ENCODE data around the gene PTGES3.
A peak's percentile ranks its signal among the peaks of the same experiment; 100 is the strongest.
"Not testable (repeated sequence)": the region's sequence is repeated elsewhere in the genome, so short reads cannot be mapped to it uniquely, and the experiment has no call there.

PTGES3 gene, protein sequence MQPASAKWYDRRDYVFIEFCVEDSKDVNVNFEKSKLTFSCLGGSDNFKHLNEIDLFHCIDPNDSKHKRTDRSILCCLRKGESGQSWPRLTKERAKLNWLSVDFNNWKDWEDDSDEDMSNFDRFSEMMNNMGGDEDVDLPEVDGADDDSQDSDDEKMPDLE

DNA sequence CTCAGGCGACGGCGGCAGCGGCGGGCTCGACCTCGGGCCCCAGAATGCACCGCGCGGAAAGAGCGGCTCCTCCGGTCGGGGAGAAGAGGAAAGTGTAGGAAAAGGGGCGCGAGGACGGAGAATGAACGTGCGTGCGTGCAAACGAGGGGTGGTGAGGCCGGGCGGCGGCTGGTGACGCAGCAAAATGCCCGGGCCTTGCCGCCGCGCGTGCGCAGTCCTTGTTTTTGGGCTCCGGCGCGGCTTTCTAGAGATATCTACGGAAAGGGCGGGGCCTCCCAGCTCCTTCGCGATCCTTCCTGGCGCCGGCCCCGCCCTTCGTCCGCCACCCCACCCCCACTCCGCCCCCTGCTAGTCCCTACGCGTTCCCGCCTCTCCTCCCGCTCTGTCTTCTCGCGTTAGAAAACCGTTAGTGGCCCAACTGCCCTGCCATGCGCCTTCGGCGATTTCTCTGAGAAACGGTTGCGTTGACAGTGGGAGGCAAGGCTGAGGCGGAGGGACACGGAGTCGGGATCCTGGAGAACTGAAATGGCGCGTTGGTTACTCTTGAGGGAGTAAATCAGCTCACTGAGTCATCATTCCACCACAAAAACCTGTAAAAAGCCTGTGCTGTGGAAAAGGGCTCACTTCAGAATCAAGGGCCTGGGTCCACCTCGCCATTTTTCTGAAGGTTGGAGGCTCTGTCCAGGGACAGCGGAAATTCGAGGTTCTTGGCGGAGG lies at the start of gene PTGES3:
PTGES3 (minus strand) TSS at position 156 of the 717 bp plus-strand sequence. CDS start 285 bp downstream, outside the sequence.
- peak; percentile 97 for DNase-seq (ENCODE audit: low read depth)
- H3K4me3 ChIP-seq (ENCODE audit: low read length), result peak within 1 kb of the TSS; percentile 97
- no peak for TF ChIP-seq CTCF (conservative IDR thresholded peaks at IDR 0.05; ENCODE audit: low read length)

DNA sequence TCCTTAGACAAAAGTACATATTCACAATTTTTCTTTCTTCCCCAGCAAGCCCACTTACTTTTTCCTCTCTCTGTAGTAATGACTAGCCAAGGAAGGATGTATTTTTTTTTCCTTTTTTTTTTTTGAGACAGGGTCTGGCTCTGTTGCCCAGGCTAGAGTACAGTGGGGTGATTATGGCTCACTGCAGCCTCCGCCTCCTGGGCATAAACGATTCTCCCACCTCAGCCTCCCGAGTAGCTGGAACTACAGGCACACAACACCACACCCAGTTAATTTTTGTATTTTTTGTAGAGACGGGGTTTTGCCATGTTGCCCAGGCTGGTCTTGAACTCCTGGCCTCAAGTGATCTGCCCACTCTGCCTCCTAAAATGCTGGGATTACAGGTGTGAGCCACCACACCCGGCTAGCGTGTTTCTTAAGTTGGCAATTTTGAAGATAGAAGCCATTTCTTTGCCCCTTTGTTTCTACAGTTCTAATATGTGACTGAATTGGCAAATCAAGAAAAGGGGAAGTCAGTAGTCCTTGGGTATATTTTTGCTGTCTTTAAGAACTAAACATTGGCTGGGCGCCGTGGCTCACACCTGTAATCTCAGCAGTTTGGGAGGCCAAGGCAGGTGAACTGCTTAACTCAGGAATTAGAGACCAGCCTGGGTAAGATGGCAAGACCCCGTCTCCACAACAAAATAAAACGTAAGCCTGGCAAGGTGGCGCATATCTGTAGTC lies 40.2 kb upstream of the PTGES3 start:
- H3K4me3 ChIP-seq (ENCODE audit: low read length), result no peak overlapping the region
- DNase-seq (ENCODE audit: low read depth), result no peak
- no peak for TF ChIP-seq CTCF (conservative IDR thresholded peaks at IDR 0.05; ENCODE audit: low read length)

DNA sequence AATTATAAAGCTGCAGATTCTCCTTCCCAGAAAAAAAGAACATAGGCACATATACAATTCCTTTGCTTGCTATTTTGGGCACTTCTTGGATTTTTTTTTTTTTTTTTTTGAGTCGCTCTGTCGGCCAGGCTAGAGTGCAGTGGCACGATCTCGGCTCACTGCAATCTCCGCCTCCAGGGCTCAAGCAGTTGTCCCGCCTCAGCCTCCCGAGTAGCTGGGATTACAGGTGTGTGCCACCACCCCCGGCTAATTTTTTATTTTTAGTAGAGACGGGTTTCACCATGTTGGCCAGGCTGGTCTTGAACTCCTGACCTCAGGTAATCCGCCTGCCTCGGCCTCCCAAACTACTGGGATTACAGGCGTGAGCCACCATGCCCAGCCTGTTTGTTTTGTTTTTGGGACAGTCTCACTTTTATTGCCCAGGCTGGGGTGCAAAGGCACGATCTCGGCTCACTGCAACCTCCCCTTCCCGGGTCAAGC lies 38.2 kb upstream of the PTGES3 start:
- H3K4me3 ChIP-seq (ENCODE audit: low read length), result peak overlapping the region; percentile 100
- not testable (repeated sequence) for DNase-seq (ENCODE audit: low read depth)

- H3K4me3 ChIP-seq (ENCODE audit: low read length), result peak overlapping the region; percentile 100
- TF ChIP-seq CTCF (conservative IDR thresholded peaks at IDR 0.05; ENCODE audit: low read length), result no peak
- peak; percentile 31 for DNase-seq (ENCODE audit: low read depth)
Observed at GRCh38 chr12:56725723-56726102, 37.6 kb upstream of the PTGES3 start.

DNA sequence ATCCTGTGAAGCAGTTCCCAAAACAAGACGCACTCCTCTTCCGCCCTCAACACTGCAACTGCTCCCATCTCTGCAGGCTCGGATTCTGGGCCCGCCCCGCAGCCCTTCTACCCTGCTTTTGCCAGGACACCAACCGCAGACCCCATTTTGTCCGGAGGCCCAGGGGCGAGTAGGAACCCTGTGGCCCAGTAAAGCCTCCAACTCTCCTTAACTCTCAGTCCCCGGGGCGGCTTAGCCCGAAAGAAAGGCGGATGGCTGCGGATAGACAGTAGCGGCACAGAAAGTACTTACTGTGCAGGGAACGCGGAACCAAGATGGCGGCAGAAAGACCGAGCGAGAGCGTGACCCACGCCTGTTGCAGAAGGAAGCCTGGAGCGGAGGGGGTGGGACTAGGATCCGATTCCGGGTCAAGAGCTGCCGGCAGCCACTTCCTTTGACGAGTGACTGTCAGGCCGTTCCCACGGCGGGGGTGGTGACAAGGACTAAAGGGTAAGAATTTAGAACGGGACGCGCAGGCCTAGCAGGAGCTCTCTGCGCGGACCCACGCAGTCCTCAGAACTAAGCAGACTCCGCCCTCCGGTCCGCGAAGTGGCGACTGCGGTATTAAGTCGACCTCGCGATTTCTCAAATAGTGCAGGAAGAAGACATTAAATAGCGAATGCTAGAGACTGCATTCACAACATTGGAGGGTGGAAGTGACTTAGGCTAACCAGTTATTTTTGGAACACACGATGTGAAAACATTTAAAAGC lies 37.1 kb upstream of the PTGES3 start, which contains the start of gene NACA:
NACA (minus strand) TSS at position 328 of the 751 bp plus-strand sequence. CDS start 778 bp downstream, outside the sequence.
- no peak for TF ChIP-seq CTCF (conservative IDR thresholded peaks at IDR 0.05; ENCODE audit: low read length)
- peak; percentile 99 for DNase-seq (ENCODE audit: low read depth)
- H3K4me3 ChIP-seq (ENCODE audit: low read length), result peak within 1 kb of the TSS; percentile 100

DNA sequence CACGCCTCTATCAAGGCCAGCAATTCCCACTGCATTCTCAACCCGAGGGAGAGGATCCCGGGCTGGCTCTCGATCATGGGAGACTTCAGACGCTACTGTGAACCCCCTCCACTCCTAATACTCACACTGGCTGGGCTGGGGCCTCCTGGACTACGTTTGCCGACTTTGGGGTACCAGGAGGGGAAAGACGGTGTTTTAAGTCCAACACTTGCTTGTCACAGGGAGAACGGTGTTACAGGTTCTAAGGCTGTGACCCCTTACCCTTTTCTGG lies 36.6 kb upstream of the PTGES3 start:
- peak; percentile 6 for DNase-seq (ENCODE audit: low read depth)
- TF ChIP-seq CTCF (conservative IDR thresholded peaks at IDR 0.05; ENCODE audit: low read length), result no peak
- H3K4me3 ChIP-seq (ENCODE audit: low read length), result peak overlapping the region; percentile 100

All from AG10803 (cell line).